Measurements from ENCODE around the gene CDK6. TPM values are rescaled to one million over a fixed set of nuclear protein-coding genes. Genes with fewer than 3 reads are reported as not detected.

The CDK6 gene
- polyA plus RNA-seq, 2 of the 4 experiments (the other 2 are of a cell fraction) = 13.6 to 25.9 TPM

DNA sequence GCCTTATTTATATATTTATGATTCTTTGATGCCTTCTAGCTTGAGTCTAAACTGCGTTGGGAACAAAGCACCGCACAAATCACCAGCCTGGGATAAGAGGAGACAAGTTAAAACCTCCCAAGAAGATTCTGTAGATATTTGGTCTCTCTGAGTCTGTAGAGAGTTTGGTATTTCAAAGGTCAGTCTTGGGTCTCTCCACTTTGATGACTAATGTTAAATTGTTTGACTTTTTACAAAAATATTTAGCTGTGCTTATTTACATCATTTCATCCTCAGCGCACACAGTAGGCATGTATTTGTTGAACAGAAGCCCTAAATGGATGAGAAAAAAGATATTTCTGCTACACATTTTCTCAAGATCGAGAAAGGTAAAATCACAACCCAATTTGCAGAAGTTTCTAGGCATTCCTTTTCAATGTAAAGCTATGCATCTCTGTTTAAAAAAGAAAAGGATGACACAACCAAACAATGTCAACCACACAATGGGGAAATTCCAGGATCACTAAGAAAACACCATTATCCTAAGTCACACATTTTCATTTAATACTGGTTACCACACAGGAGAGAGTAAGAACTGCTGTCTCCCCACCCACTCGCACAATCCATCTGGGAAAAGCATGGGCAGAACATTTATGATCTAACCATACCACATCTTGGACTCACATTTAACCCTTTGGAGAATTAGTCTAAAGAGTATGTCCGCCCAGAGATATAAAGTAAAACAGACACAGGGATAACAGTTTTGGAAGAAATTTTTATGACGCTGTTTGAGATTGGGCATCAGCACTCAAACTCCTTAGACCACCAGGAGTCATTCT, 4.4 kb downstream of the CDK6 start:
- FAIRE-seq (no peak), ATAC-seq (peak in 1 of 2 experiments; percentile 17; a peak in 3 of 6 replicates), DNase-seq (ENCODE audit: low read depth in 1 of 2, low spot score in 1 of 2) (peak in 1 of 2 experiments; percentile 69)
- TF ChIP-seq, protein P1, sequence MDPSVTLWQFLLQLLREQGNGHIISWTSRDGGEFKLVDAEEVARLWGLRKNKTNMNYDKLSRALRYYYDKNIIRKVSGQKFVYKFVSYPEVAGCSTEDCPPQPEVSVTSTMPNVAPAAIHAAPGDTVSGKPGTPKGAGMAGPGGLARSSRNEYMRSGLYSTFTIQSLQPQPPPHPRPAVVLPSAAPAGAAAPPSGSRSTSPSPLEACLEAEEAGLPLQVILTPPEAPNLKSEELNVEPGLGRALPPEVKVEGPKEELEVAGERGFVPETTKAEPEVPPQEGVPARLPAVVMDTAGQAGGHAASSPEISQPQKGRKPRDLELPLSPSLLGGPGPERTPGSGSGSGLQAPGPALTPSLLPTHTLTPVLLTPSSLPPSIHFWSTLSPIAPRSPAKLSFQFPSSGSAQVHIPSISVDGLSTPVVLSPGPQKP (IDR thresholded peaks at IDR 0.05; ENCODE audit: low read depth, low read length) = no peak
- TF ChIP-seq HDAC2 (IDR thresholded peaks at IDR 0.05) (no peak), JUN (IDR thresholded peaks at IDR 0.05) (peak; percentile 10 to 48; a peak in 3 of 5 replicates), JUNB (IDR thresholded peaks at IDR 0.05) (peak; percentile 58), RAD21 (conservative IDR thresholded peaks at IDR 0.05 in 1 of 2, IDR thresholded peaks at IDR 0.05 in 1 of 2) (peak in 1 of 2 experiments; percentile 6; a peak in 1 of 5 replicates), NPAS2 (CRISPR knock-in tag; IDR thresholded peaks at IDR 0.05; ENCODE audit: borderline replicate concordance) (no peak), CEBPB (IDR thresholded peaks at IDR 0.05) (peak in 1 of 2 experiments; percentile 37; a peak in 2 of 4 replicates), GATA3 (IDR thresholded peaks at IDR 0.05; ENCODE audit: borderline replicate concordance) (peak; percentile 63; the same call in 1 of the 2 replicates), RARB (CRISPR knock-in tag; IDR thresholded peaks at IDR 0.05) (no peak; the same call in 1 of the 2 replicates), CBX8 (IDR thresholded peaks at IDR 0.05) (no peak), FOSL2 (IDR thresholded peaks at IDR 0.05) (peak; percentile 23; the same call in 1 of the 2 replicates), FOSL2 (CRISPR knock-in tag; IDR thresholded peaks at IDR 0.05) (peak; percentile 72), ZFP36 (IDR thresholded peaks at IDR 0.05; ENCODE audit: borderline replicate concordance, partially characterized antibody) (no peak)
- CTCF ChIA-PET = interaction anchor here (0.9 to 5.7 kb wide), 37 partner anchors 8 to 302 kb away, joined by 3 to 74 read pairs (median 9); no protein-coding TSS in a partner anchor
- H3K4me2 ChIP-seq = peak overlapping the region; percentile 85
- no peaks in the 10 kb centered on the region for H3K9me3 ChIP-seq
- 3% methylated on average over 7 of the region's 7 CpGs for WGBS (ENCODE audit: missing lambda C conversion rate)
- peak overlapping the region; percentile 80 for H3K4me3 ChIP-seq
- POLR2A ChIA-PET = interaction anchor here (0.5 to 2.0 kb wide), 6 partner anchors 65 to 233 kb away, joined by 3 to 12 read pairs (median 6); no protein-coding TSS in a partner anchor
- H3K4me1 ChIP-seq = peaks cover 43% of the 10 kb centered on the region
- peak overlapping the region; percentile 92 to 96 for H3K27ac ChIP-seq

DNA sequence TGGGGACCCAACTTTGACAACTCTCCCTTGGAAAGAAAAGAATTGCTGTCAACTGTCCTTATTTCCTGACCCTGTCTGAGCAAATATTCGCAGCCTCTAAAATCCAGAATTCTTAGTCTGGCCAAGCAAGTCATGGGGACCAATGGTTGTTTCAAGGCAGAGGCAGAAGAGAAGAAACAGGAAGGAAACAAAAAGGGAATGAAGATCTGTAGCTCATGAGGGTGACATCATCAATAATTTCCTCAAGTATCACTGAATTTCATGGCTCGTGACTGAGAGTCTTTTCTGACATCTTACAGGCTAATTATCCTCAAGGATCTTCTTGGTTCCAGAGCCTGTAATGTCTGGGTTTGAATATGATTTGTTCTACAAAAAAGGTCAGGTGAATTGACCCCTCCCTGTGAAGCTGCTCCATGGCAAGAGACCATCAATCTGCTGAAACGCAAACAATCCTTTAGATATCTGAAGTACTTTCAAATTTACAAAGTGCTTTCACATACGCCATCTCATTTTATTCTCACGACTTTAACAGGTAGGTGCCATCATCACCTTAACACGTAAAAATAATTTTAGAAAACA, 5.8 kb downstream of the CDK6 start:
- ATAC-seq (no peak), FAIRE-seq (no peak), DNase-seq (ENCODE audit: low read depth in 1 of 2, low spot score in 1 of 2) (no peak)
- peaks cover 56% of the 10 kb centered on the region for H3K4me1 ChIP-seq
- ChIA-PET CTCF (interaction anchor here (0.9 to 5.7 kb wide), 6 partner anchors 10 to 212 kb away, joined by 3 to 74 read pairs (median 12); no protein-coding TSS in a partner anchor), POLR2A (interaction anchor here (1.7 kb wide), 1 partner anchor 135 kb away, joined by 8 read pairs; no protein-coding TSS in a partner anchor)
- H3K4me3 ChIP-seq = peak overlapping the region; percentile 80
- 75% methylated on average over 6 of the region's 6 CpGs for WGBS (ENCODE audit: missing lambda C conversion rate)
- peak overlapping the region; percentile 92 to 96 for H3K27ac ChIP-seq
- no peak for TF ChIP-seq ESRRA (IDR thresholded peaks at IDR 0.05; ENCODE audit: borderline replicate concordance, low read length)
- H3K9me3 ChIP-seq = no peaks in the 10 kb centered on the region
- H3K4me2 ChIP-seq = peak overlapping the region; percentile 85

DNA sequence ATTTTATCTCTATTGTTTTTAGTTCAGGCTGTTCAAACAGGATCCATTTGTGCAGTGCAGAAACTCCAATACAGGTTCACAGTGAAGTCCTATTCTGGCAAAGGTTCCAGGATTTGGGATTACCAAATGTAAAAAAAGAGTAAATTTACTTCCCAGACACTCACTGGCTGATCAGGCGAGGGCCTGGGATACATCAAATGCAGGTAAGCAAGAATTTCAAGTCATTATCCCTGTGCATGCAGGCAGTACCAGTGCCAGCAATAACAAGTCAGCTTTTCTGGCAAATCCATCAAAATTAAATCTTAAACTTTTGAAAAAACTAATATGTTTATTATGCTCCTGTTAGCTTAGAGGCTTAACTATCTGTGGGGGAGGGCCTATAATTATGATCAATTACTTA, 6.3 kb downstream of the CDK6 start:
- peak overlapping the region; percentile 92 to 96 for H3K27ac ChIP-seq
- peaks cover 62% of the 10 kb centered on the region for H3K4me1 ChIP-seq
- 87% methylated on average over 1 of the region's 1 CpG for WGBS (ENCODE audit: missing lambda C conversion rate)
- FAIRE-seq = no peak
- ChIA-PET POLR2A (no interaction called here), CTCF (interaction anchor here (0.9 to 5.7 kb wide), 3 partner anchors 9 to 211 kb away, joined by 3 to 74 read pairs (median 62); no protein-coding TSS in a partner anchor)
- peak overlapping the region; percentile 85 for H3K4me2 ChIP-seq
- no peak for DNase-seq (ENCODE audit: low read depth in 1 of 2, low spot score in 1 of 2)
- H3K9me3 ChIP-seq = no peaks in the 10 kb centered on the region
- H3K4me3 ChIP-seq = peak overlapping the region; percentile 80; the same call in 2 of the 3 replicates
- ATAC-seq = no peak
- TF ChIP-seq PHF8 (IDR thresholded peaks at IDR 0.05; ENCODE audit: borderline replicate concordance, low read depth) = no peak
- TF ChIP-seq SMC3 (IDR thresholded peaks at IDR 0.05) = no peak
- TF ChIP-seq KDM5A (IDR thresholded peaks at IDR 0.05) = no peak

All from A549 (cell line).